CD4-positive, alpha-beta T cell treated with Interleukin-21 for 1 hour (primary cell): Measurements from ENCODE around the gene TMEM11.
"Not testable (repeated sequence)": the region's sequence is repeated elsewhere in the genome, so short reads cannot be mapped to it uniquely, and the experiment has no call there.

Experiments used
- DNase-seq: peaks from one replicate; pipeline ENCODE4 v3.0.0-alpha.2; 2020

TMEM11 gene

GRCh38 chr17:21242026-21242697 lies 28.2 kb upstream of the TMEM11 start:
- no peak for DNase-seq

- DNase-seq: no peak
These were observed 27.6 kb upstream of the TMEM11 start for GRCh38 chr17:21241564-21241963.

DNA sequence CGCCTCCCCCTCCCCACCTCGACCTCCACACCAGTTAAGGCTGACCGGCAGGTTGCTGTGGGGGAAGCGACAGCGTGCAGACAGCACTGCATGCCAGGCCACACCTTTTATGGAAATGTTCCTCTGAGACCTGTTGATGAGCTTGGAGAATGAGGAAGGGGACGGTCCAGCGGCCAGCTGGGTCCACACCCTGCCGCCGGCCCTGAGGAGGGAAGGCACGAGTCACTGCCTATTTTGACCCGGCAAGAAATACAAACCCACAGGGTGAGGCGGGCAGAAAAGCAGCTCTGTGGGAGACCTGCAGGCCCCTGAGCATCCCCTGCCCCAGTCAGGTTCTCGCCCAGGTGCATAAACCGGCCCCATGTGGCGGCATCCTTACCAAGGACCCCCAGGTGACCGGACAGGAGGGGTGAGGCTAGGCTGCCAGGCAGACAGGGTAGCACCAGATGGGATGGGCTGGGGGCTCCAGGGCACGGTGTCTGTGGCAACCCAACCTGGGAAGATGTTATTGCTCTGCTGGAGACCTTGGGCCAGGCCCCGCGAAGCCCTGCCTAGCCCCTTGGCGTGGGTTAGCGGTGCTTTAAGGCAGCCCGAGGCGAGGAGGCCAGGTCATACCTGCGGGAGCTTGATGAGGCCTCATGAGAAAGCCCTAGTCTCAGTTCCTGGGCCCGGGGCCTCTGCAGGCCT lies 26.6 kb upstream of the TMEM11 start:
- no peak for DNase-seq

DNA sequence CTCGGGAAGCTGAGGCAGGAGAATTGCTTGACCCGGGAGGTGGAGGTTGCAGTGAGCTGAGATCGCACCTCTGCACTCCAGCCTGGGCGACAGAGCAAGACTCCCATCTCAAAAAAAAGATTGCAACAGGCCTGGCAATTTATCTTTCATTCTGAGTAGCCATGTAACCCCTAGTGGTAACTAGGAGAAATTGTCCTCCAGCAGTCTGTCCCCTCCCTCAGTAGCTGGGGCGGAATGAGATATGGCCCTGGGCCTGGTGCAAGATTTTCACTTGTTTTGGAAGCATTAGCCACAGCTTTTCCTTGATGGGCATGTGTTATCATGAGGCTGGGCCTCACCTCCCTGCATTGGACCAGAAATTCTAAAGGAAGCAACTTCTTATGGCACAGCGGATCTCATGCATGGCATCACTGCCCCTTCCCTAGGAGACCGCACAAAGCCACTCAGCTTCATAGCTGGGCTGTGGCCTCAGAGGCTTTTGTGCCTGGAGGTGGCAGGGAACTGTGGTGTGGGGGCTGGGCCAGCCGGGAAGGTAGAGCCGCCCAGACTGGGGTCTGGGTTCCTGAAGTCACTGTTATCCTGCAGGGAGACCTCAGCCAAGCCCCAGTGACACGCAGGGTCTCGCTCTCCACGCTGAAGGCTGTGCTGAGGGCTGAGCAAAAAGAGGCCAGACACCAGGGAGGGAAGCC lies 25.9 kb upstream of the TMEM11 start:
- no peak for DNase-seq

DNA sequence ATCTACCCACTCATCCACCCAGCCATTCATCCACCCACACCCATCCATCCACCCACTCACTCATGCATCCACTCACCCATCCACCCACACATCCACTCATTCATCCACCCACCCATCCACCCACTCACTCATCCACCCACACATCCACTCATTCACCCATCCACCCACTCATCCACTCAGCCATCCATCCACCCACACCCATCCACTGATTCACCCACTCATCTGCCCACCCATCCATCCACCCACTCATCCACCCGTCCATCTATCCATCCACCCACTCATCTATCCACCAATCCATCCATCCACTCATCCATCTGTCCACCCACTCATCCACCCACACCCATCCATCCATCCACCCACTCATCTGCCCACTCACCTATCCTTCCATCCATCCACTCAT lies 22.0 kb upstream of the TMEM11 start:
- DNase-seq: no peak

GRCh38 chr17:21233581-21234347 lies 19.8 kb upstream of the TMEM11 start:
- no peak for DNase-seq

DNA sequence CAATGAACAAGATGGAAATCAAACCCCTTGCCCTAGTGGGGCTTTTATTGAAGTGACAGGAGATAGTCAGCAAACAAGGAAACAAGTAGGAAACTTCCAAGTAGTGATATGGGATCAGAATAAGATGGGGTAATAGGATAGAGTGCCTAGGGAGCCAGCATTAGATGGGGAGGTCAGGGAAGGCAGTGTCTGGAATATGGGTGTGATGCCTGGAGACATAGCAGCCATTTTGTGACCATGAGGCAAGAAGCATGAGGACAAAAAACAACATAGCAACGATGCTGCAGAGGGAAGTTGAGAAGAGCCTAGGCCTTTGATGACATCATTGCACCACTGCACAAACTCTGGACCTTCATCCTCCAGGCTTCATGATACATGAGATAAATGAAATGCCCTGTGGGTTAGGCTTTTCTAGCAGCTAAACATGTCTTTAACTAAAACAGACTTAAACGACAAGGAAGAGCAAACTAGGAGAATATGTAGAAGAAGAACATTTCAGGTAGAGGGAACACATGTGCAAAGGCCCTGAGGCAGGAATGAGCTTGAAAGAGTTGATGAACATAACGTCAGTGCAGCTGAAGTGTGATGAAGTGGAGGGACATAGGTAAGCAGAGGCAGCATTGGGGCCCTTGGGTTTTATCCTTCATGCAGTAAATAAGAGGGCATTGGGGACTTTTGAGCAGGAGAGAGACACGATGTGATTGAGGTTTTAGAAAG lies 18.2 kb upstream of the TMEM11 start:
- no peak for DNase-seq

DNA sequence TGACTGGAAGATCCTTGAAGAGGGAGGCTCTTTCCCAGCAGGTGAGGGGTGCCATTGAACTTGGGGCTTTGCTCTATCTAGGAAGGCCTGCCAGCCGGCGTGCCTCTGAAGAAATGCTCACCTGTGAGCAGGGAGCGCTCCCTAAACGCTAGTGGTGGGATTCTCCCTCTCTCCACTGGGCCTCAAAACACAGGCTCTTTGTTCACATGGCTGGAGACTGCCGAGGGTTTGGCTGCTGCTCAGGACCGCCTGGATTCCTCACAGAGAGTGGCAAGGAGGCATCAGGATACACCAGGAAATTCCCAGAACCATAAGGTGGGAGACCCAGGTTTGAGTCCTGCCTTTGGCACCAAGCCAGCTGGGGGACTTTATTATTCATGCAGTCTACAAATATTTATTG lies 17.6 kb upstream of the TMEM11 start:
- DNase-seq: no peak

- no peak for DNase-seq
These were observed 14.9 kb upstream of the TMEM11 start for GRCh38 chr17:21228845-21229244.

DNA sequence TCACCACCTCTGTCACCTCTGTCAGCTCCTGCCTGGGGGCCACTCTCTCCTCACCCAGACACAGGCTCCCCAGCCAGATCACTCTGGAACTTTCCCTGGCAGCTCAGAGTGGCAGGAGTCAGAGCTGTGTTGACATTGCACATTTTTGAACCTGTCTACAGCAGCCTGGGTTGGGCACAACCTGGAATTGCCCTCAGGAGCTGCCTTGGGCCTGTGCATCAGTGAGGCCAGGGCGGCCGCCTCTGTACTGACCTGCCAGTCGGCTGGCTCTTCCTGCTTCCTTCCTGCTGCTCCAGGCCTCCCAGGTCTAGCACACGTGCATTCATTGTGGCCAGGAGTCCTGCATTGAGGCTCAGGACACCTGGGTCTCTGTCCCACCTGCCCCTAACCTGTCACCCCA lies 14.2 kb upstream of the TMEM11 start:
- DNase-seq: no peak

- not testable (repeated sequence) for DNase-seq
These were observed 13.3 kb upstream of the TMEM11 start for GRCh38 chr17:21227277-21227676.

GRCh38 chr17:21223086-21223485 lies 9.1 kb upstream of the TMEM11 start:
- no peak for DNase-seq

DNA sequence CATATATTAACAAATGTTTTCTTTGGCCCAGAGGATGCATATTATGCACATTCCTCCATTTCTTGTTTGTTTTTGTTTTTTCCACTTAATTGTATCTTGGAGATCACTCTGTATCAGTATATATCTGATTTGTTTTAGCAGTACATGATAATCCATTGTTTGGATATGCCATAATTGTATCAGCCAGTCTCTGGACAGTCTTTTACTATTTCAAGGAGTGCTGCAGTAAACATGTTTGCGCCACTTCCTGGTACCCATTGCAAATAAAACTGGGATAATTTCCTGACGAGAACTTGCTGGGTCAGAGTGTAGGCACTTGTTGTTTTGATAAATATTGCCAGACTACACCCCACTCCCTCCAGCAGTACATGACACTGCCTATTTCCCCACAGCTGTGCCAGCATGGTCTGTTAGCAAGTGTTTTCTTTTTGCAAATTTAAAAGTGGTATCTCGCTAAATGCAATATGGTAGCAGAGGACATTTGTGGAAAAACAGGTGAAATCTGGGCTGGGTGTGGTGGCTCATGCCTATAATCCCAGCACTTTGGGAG lies 4.9 kb upstream of the TMEM11 start:
- no peak for DNase-seq

GRCh38 chr17:21218101-21218500 lies 4.1 kb upstream of the TMEM11 start:
- DNase-seq: no peak

DNA sequence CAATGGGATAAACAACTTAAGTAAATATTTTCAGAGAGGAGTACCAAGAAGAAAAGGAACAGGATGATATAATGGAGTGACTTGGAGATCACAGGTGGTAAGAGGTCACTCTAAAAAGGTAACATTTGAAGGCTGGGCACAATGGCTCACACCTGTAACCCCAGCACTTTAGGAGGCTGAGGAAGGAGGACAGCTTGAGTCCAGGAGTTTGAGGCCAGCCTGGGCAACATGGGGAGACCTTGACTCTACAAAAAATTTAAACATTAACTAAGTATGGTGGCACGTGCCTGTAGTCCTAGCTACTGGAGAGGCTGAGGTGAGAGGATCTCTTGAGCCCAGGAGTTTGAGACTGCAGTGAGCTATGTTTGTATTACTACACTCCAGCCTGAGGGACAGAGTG lies 3.4 kb upstream of the TMEM11 start:
- no peak for DNase-seq

DNA sequence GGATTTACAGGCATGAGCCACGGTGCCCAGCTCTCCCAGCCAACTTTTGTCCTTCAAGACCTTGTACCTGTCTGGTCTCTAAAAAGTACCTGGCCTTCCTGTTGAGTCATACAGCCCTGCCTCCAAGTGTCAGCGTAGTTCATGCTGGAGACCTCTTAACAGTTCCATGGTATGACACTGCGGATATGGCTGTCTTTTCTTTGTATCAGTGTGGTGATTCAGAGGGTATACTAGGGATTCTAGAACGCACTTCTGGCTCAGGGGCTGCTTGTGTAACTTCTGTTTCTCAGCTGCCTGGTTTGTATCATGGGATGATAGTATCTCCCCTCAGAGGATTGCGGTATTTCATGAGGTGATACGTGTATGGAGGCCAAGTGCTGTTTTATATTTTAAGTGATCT lies 2.0 kb upstream of the TMEM11 start:
- DNase-seq: no peak

GRCh38 chr17:21214777-21215541 lies 998 bp upstream of the TMEM11 start:
- peak; percentile 7 for DNase-seq

GRCh38 chr17:21213638-21214014 lies 335 bp downstream of the TMEM11 start:
- no peak for DNase-seq

DNA sequence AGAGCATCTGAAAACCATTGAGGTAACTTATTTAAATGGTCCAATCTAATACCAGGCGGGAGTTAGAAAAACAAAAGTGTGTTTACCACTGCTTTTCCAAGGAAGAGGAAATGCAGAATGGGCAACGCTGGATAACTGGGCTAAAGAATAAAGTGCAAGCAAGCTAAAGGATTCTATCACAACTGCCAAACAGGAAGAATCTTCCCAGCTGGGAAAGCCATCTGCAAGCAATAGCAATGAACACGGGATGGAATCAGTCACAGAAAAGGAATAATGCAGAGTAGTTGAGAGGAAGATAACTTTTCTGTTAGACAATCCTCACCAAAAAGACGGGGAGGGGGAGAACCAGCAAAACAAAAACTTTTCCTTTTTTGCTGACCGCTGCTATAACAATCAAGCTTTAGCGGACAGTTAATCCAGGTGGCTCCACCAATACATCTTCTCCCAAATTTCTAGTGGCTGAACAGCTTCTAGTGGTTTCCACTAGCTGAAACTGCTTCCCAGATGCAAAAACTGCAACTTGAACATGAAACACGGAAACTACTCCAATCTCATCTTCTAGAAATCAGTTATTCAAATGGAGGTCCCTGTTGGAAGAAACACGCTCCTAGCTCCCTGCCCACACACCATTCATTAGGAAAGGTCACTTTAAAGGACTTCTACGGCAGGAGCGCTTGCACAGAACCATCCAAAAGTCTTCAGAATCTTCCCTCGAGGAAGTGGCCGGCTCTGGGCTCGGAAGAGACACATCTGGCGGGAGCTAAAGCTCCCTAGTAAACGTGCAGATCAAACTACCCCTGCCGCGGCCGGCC lies 929 bp downstream of the TMEM11 start:
- DNase-seq: no peak

DNA sequence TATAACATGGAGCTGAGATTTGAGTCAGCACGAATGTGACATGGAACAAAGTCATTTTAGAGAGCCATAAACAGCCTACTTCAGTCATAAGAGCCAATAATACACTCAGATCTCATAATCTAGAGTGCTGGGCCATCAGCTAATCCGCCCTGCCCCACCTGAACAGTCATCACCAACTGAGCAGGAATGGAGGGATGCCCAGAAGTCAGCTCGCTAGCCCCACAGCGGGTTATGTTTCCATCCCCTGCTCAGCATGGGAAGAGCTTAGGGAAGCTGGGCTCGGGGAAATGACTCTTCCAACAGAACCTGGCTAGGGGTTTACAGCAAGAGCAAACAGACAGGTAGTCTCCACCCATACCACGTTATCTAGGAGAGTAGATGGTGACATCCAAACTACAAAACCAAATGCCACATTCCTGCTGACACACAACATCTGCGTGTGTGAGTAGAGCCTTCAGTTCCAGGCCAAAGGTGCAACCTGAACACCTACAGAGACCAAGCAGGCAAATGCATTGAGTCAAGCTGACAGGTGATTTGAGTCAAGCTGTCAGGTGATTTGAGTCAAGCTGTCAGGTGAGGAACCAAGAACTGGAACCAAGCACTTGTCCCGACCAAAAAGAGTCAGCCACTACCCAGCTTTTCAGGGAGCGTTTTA lies 2.0 kb downstream of the TMEM11 start:
- DNase-seq: no peak
